Chondrocyte (in vitro differentiated cells): ENCODE measurements around the gene STK32C. TPM values are rescaled to one million over a fixed set of nuclear protein-coding genes. Genes with fewer than 3 reads are reported as not detected.

Experiments used
- DNase-seq: peaks from one replicate; pipeline ENCODE4 v3.0.0; 2021; ENCODE audit warnings: mixed read lengths, low spot score
- H3K27ac Mint-ChIP-seq: one replicate; pipeline ENCODE4 v1.8.0; 2021; ENCODE audit warnings: mild to moderate bottlenecking, moderate library complexity, mixed read lengths; ENCODE audit not compliant: unreplicated experiment
- H3K27me3 Mint-ChIP-seq: 2 replicates; pipeline ENCODE4 v1.8.0; 2021; ENCODE audit warnings: low read depth, mixed read lengths
- H3K36me3 Mint-ChIP-seq: 2 replicates; pipeline ENCODE4 v1.8.0; 2021; ENCODE audit warnings: low read depth, mixed read lengths
- H3K4me1 Mint-ChIP-seq: 2 replicates; pipeline ENCODE4 v1.8.0; 2021; ENCODE audit warnings: low read depth, mild to moderate bottlenecking, mixed read lengths
- H3K4me3 Mint-ChIP-seq: one replicate; pipeline ENCODE4 v1.8.0; 2021; ENCODE audit warnings: mild to moderate bottlenecking, moderate library complexity, mixed read lengths; ENCODE audit not compliant: unreplicated experiment
- H3K9me3 Mint-ChIP-seq: 2 replicates; pipeline ENCODE4 v1.8.0; 2021; ENCODE audit warnings: low read depth, mixed read lengths
- total RNA-seq: library from RNA; stranded (reverse); gene quantifications from 3 replicates; pipeline ENCODE4 v1.2.1, GENCODE V29; 2021
- TF ChIP-seq, protein P1 (sequence below): fragments of 200-600 bp; sonication (generic); IDR thresholded peaks from 2 replicates; pipeline ENCODE4 v1.5.0; 2021; ENCODE audit warnings: antibody characterized with exemption, mild to moderate bottlenecking, moderate library complexity

STK32C gene
- total RNA-seq, 1 donor from 2014 or later = 17.9 TPM

DNA sequence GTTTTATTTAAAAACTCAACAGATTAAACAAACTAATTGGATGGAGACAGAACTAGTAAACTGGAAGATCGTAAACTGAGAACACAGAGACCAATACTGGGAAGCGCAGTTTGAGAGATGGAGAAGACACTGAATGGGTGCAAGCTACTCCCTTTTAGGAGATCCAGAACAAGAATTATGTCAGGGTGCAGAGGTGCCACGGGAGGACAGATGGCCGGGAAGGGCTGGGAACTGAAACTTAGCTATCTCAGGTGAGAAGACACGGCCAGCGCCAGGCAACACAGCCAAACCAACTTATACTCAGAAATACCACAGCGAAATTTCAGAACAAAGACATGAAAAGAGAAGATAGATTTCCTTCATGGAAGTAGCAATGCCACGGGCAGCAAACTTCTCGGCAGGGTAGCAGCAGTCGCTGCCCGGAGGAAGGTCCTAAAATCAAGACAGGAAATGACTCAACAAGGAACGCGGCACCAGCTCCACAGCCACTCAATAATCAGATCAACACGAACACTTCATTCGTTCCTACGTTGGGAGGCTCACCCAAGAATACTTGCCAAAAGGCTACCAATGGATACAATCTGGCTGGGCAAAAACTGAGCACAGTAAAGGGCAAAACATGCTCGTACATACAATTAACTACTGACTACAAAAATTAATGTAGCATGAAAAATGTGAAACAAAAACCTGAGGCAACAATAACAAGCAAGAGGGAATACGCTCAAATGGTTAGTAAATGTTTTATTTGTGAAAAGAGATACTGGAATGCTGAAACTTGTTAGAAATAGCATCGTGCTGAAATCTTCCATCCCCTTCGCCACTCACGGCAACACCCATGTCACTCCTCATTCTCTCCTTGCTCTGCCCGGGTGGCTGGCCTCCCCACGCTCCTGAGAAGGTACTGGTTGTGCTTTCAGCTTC lies 22.1 kb upstream of the STK32C start:
- no peaks in the 10 kb centered on the region for H3K9me3 Mint-ChIP-seq
- peaks cover 5% of the 10 kb centered on the region for H3K36me3 Mint-ChIP-seq
- H3K27ac Mint-ChIP-seq = peak overlapping the region; percentile 90
- H3K27me3 Mint-ChIP-seq = no peaks in the 10 kb centered on the region
- TF ChIP-seq, protein P1, sequence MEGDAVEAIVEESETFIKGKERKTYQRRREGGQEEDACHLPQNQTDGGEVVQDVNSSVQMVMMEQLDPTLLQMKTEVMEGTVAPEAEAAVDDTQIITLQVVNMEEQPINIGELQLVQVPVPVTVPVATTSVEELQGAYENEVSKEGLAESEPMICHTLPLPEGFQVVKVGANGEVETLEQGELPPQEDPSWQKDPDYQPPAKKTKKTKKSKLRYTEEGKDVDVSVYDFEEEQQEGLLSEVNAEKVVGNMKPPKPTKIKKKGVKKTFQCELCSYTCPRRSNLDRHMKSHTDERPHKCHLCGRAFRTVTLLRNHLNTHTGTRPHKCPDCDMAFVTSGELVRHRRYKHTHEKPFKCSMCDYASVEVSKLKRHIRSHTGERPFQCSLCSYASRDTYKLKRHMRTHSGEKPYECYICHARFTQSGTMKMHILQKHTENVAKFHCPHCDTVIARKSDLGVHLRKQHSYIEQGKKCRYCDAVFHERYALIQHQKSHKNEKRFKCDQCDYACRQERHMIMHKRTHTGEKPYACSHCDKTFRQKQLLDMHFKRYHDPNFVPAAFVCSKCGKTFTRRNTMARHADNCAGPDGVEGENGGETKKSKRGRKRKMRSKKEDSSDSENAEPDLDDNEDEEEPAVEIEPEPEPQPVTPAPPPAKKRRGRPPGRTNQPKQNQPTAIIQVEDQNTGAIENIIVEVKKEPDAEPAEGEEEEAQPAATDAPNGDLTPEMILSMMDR = no peak
- DNase-seq = peak; percentile 36
- H3K4me3 Mint-ChIP-seq = peak overlapping the region; percentile 98
- H3K4me1 Mint-ChIP-seq = peaks cover 51% of the 10 kb centered on the region

DNA sequence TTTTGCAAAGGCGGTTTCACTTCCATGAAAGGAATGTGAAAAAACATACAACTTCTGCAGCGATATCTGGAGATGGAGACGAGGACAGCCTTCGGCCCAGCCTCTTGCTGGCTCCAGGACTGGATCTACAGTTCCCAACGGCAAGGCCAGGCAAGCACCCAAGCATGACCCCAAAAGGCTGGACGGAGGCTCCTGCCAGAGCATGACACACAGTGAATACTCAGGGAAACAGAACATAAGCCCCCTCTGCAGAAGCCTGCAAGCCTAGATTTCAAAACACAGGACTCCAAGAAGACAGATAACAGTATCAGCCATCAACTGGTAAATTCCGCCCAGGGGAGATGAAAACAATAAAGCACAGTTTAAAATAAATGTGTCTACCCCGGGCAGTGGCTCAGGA lies 21.0 kb upstream of the STK32C start:
- peaks cover 9% of the 10 kb centered on the region for H3K36me3 Mint-ChIP-seq
- H3K4me1 Mint-ChIP-seq = peaks cover 54% of the 10 kb centered on the region
- no peaks in the 10 kb centered on the region for H3K27me3 Mint-ChIP-seq
- no peaks in the 10 kb centered on the region for H3K9me3 Mint-ChIP-seq
- peak; percentile 32 for DNase-seq
- peak overlapping the region; percentile 98 for H3K4me3 Mint-ChIP-seq
- H3K27ac Mint-ChIP-seq = no peak overlapping the region
- TF ChIP-seq, protein P1 = no peak

DNA sequence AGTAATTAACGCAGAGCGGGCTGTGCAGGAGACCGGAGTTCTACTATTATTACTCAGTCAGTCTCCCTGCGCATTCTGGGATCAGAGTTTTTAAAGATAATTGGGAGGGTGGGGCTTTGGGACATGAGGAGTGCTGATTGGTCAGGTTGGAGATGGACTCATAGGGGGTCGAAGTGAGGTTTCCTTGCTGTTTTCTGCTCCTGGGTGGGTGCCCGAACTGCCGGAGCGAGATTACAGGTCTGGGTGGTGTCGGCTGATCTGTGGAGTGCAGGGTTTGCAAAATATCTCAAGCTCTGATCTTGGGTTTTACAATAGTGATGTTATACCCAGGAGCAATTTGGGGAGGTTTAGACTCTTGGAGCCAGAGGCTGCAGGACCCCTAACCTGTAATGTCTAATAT lies 20.4 kb upstream of the STK32C start:
- Mint-ChIP-seq H3K27ac (no peak overlapping the region), H3K4me3 (peak overlapping the region; percentile 98)

DNA sequence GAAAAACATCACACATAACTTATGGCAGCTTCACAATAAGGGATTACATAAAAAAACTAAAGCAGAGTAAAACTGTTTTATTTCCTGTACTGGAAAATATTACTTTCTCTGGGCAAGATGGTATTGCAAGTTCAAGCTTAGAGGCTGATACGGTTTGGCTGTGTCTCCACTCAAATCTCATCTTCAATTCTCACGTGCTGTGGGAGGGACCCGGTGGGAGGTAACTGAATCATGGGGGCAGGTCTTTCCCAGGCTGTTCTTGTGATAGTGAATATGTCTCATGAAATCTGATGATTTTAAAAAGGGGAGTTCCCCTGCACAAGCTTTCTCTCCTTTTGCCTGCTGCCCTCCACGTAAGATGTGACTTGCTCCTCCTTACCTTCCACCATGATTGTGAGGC lies 19.2 kb upstream of the STK32C start:
- no peaks in the 10 kb centered on the region for H3K27me3 Mint-ChIP-seq
- H3K9me3 Mint-ChIP-seq = no peaks in the 10 kb centered on the region
- H3K27ac Mint-ChIP-seq = peak overlapping the region; percentile 80
- H3K4me1 Mint-ChIP-seq = peaks cover 54% of the 10 kb centered on the region
- DNase-seq = peak; percentile 4
- peaks cover 9% of the 10 kb centered on the region for H3K36me3 Mint-ChIP-seq
- TF ChIP-seq, protein P1 = no peak
- H3K4me3 Mint-ChIP-seq = no peak overlapping the region

More for the DNA sequence above, 20.4 kb upstream of the STK32C start:
- TF ChIP-seq, protein P1 = no peak
- H3K9me3 Mint-ChIP-seq = no peaks in the 10 kb centered on the region
- peaks cover 54% of the 10 kb centered on the region for H3K4me1 Mint-ChIP-seq
- H3K27me3 Mint-ChIP-seq = no peaks in the 10 kb centered on the region
- peaks cover 9% of the 10 kb centered on the region for H3K36me3 Mint-ChIP-seq
- DNase-seq = peak; percentile 14

DNA sequence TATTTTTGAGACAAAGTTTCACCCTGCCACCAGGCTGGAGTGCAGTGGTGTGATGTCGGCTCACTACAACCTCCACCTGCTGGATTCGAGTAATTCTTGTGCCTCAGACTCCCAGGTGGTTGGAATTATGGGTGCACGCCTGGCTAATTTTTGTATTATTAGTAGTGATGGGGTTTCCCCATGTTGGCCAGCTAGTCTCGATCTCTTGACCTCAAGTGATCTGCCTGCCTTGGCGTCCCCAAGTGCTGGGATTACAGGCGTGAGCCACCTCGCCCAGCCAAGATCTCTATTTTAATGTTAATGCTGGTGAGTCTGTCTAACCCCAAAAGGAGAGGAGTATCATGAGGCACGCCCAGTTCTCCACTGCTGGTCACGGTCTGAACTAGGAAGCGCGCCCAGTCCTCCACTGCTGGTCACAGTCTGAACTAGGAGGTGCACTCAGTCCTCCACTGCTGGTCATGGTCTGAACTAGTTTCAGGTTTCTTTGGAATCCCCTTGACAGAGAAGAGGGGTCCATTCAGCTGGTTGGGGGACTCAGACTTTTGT lies 18.7 kb upstream of the STK32C start:
- no peaks in the 10 kb centered on the region for H3K9me3 Mint-ChIP-seq
- H3K27ac Mint-ChIP-seq = peak overlapping the region; percentile 24
- H3K27me3 Mint-ChIP-seq = no peaks in the 10 kb centered on the region
- peaks cover 9% of the 10 kb centered on the region for H3K36me3 Mint-ChIP-seq
- no peak overlapping the region for H3K4me3 Mint-ChIP-seq
- TF ChIP-seq, protein P1 = no peak
- DNase-seq = peak; percentile 35
- H3K4me1 Mint-ChIP-seq = peaks cover 56% of the 10 kb centered on the region
